ENCODE data around the gene ATP6AP2. TPM values are rescaled to one million over a fixed set of nuclear protein-coding genes. Genes with fewer than 3 reads are reported as not detected.

Gene ATP6AP2, protein sequence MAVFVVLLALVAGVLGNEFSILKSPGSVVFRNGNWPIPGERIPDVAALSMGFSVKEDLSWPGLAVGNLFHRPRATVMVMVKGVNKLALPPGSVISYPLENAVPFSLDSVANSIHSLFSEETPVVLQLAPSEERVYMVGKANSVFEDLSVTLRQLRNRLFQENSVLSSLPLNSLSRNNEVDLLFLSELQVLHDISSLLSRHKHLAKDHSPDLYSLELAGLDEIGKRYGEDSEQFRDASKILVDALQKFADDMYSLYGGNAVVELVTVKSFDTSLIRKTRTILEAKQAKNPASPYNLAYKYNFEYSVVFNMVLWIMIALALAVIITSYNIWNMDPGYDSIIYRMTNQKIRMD
- total RNA-seq = 10 to 100 TPM; 62.3 to 92.0 (median 74.1) TPM
- total RNA-seq (2013) = 80.7 TPM
- 68.4 to 155 (median 100) reads per million in 29 experiments for total RNA-seq

DNA sequence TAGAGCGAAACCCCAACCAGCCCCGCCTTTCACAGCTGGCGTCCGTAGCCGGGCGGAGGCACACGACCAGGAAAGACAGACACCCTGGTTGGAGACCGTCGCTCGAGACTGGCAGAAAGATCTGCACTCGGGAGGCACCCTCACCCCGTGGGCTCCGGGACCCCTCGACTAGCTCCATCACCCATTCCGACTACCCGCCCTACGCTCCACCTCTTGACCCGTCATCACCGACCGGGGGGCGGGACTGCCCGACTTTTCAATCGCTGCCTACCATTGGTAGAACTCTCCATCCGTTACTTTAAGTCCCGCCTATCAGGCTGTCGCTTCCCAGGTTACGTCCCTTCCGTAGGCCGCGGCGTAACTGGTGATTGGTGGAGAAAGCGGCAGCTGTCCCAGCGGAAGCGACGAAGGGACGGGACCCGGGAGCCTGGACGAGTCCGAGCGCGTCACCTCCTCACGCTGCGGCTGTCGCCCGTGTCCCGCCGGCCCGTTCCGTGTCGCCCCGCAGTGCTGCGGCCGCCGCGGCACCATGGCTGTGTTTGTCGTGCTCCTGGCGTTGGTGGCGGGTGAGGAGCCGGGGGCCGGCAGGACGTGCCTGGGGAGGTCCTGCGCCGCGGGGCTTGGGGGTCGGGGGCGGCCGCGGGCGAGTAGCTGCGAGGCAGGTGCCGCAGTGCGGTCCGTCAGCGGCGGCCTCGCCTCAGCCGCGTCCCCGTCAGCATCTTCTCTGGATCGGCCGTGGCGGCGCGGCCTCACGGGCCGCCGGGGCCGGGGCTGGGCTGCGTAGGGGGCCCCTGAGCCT, at the start of gene ATP6AP2:
ATP6AP2 (plus strand) TSS at position 434 of the 799 bp plus-strand sequence; CDS start at position 530, 96 bp downstream.
- ChIA-PET POLR2A (interaction anchor here in 1 of 2 donors (0.6 to 0.7 kb wide), 2 partner anchors 37 to 534 kb away, joined by 3 to 4 read pairs; no protein-coding TSS in a partner anchor), CTCF (interaction anchor here (0.6 to 1.4 kb wide), 4 partner anchors 10 to 753 kb away, joined by 4 to 6 read pairs (median 5); no protein-coding TSS in a partner anchor)
- no peaks in the 10 kb centered on the region for H3K9me3 ChIP-seq
- H3K9me3 Mint-ChIP-seq = no peaks in the 10 kb centered on the region
- no peaks in the 10 kb centered on the region for H3K27me3 ChIP-seq (replicated peaks in 1 of 2; ENCODE audit: control insufficient read depth in 2 of 2, extremely low read depth in 1 of 2, insufficient read depth in 2 of 2, low read length in 1 of 2)
- H3K36me3 ChIP-seq (ENCODE audit: control insufficient read depth in 2 of 2, extremely low read depth in 1 of 2, insufficient read depth in 1 of 2, low read length in 1 of 2) = no peaks in the 10 kb centered on the region
- WGBS (ENCODE audit: insufficient coverage) = 0% methylated on average over 43 of the region's 89 CpGs
- ATAC-seq (replicated peaks in 1 of 4) (peak; percentile 95 to 97 (median 96)), DNase-seq (peak; percentile 71 to 93 (median 84))
- peaks cover 0 to 30% of the 10 kb centered on the region in 2 donors for H3K27me3 Mint-ChIP-seq
- H3K36me3 Mint-ChIP-seq = no peaks in the 10 kb centered on the region
- H3K27ac Mint-ChIP-seq = peak within 1 kb of the TSS; percentile 88 to 93
- peak within 1 kb of the TSS; percentile 76 for H3K27ac ChIP-seq (ENCODE audit: low read length)
- H3K4me3 Mint-ChIP-seq = peak within 1 kb of the TSS; percentile 88 to 94 (median 93)
- H3K4me1 Mint-ChIP-seq = peaks cover 20 to 35% (median 28%) of the 10 kb centered on the region in 3 donors
- H3K4me1 ChIP-seq (ENCODE audit: control insufficient read depth in 1 of 2, extremely low read depth in 1 of 2, insufficient read depth in 2 of 2, low read length in 2 of 2) = peaks cover 2 to 9% of the 10 kb centered on the region in 2 experiments
- H3K4me3 ChIP-seq (ENCODE audit: control insufficient read depth in 1 of 2, extremely low read depth in 1 of 2, low read length in 1 of 2) = peak within 1 kb of the TSS; percentile 67 to 82

DNA sequence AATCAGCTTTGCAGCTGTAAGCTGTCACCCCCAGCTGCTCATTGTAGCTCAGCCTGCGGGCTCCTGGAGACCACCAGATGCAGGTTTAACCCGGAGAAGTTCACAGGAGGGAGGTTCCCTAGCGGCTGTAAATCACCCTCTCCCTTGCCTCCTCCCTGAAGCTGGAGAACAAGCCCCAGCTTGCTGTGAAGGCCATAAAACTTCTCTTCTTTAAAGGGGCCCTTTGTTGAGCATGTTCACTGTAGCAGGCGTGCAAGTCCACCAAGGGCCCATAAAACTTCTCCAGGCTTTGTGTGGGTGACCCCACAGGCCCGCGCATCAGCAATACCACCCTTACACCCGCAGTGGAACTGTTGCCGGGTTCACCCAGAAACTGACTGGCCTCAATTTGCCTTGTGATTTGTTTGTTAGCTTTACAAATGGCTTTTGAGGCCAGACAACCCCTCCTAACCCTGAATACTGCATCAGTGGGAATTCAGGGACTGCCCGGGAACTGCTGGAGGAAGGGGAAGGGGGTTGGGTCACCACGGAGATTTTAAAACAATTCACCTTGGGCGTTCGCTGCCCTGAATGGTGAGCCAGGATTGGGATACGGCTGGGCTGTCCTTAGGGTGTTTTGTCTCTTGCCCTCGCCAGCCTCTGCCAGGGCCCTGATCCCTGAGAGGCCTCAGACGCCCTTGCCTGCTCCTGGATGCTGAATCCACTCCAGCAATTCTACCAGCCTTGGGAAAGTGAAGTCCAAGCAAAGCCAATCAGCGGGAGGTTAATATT, 49.5 kb upstream of the ATP6AP2 start:
- Mint-ChIP-seq H3K9me3 (no peaks in the 10 kb centered on the region), H3K27me3 (peaks cover 0 to 34% of the 10 kb centered on the region in 2 donors), H3K27ac (no peak overlapping the region), H3K4me1 (no peaks in the 10 kb centered on the region), H3K36me3 (no peaks in the 10 kb centered on the region), H3K4me3 (no peak overlapping the region)
- Histone ChIP-seq H3K9me3 (no peaks in the 10 kb centered on the region), H3K4me3 (ENCODE audit: control insufficient read depth in 1 of 2, extremely low read depth in 1 of 2, low read length in 1 of 2) (no peak overlapping the region), H3K27me3 (replicated peaks in 1 of 2; ENCODE audit: control insufficient read depth in 2 of 2, extremely low read depth in 1 of 2, insufficient read depth in 2 of 2, low read length in 1 of 2) (peaks cover 0 to 3% of the 10 kb centered on the region in 2 experiments), H3K4me1 (ENCODE audit: control insufficient read depth in 1 of 2, extremely low read depth in 1 of 2, insufficient read depth in 2 of 2, low read length in 2 of 2) (no peaks in the 10 kb centered on the region), H3K27ac (ENCODE audit: low read length) (no peak overlapping the region), H3K36me3 (ENCODE audit: control insufficient read depth in 2 of 2, extremely low read depth in 1 of 2, insufficient read depth in 1 of 2, low read length in 1 of 2) (no peaks in the 10 kb centered on the region)
- POLR2A ChIA-PET = interaction anchor here in 1 of 2 donors (0.5 kb wide), 1 partner anchor 696 kb away, joined by 3 read pairs; no protein-coding TSS in a partner anchor
- DNase-seq (no peak), ATAC-seq (replicated peaks in 1 of 4) (no peak)
- CTCF ChIA-PET = no interaction called here
- WGBS (ENCODE audit: insufficient coverage) = no CpG with 5 or more reads among the region's 16 CpGs

DNA sequence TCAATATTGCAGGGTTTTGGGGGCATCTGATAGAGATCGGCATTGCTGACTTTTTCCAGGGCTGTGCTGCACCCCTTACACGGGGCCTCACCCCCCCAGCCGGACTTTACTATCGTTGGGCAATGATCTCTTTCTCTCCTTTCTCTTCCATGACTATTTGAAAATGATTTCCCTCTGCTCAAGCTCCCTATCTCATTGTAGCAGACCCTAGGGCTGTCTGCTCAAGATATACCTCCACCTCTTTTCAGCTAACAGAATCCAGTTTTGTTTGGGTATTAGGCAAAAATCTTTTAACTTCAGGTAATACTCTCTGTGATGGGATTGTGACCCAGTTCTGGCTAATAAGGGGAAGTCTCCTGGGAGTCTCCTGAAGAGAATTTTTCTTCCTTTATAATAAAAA, 43.5 kb upstream of the ATP6AP2 start:
- H3K36me3 ChIP-seq (ENCODE audit: control insufficient read depth in 2 of 2, extremely low read depth in 1 of 2, insufficient read depth in 1 of 2, low read length in 1 of 2) = no peaks in the 10 kb centered on the region
- Mint-ChIP-seq H3K27ac (no peak overlapping the region), H3K4me3 (no peak overlapping the region), H3K4me1 (peaks cover 12 to 26% (median 23%) of the 10 kb centered on the region in 3 donors), H3K27me3 (peaks cover 0 to 25% of the 10 kb centered on the region in 2 donors), H3K36me3 (no peaks in the 10 kb centered on the region), H3K9me3 (no peaks in the 10 kb centered on the region)
- ChIA-PET CTCF (no interaction called here), POLR2A (no interaction called here)
- peaks cover 2 to 15% of the 10 kb centered on the region in 2 experiments for H3K4me1 ChIP-seq (ENCODE audit: control insufficient read depth in 1 of 2, extremely low read depth in 1 of 2, insufficient read depth in 2 of 2, low read length in 2 of 2)
- WGBS (ENCODE audit: insufficient coverage) = 92% methylated on average over 4 of the region's 4 CpGs
- no peaks in the 10 kb centered on the region for H3K27me3 ChIP-seq (replicated peaks in 1 of 2; ENCODE audit: control insufficient read depth in 2 of 2, extremely low read depth in 1 of 2, insufficient read depth in 2 of 2, low read length in 1 of 2)
- ATAC-seq (replicated peaks in 1 of 4) (no peak), DNase-seq (no peak)
- no peaks in the 10 kb centered on the region for H3K9me3 ChIP-seq
- no peak overlapping the region for H3K4me3 ChIP-seq (ENCODE audit: control insufficient read depth in 1 of 2, extremely low read depth in 1 of 2, low read length in 1 of 2)
- no peak overlapping the region for H3K27ac ChIP-seq (ENCODE audit: low read length)

DNA sequence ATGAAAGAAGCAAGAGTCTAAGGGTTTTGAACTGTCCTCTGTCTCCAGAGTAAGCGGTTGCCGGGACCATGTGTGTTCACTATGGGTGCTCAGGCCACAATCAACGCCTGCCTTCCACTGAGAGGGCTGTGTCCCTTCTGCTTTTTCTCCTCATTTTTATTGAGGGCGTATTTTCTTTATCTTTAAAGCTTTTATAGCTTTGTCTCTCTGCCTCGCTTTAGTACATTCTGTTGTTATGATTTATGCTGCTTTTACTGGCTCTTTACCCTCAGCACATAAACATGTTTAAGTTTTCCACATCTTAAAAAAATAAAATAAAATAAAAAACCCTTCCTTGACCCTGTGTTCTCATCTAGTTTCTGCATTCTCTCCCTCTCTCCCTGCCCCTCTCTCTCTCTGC, 42.4 kb upstream of the ATP6AP2 start:
- no CpG with 5 or more reads among the region's 5 CpGs for WGBS (ENCODE audit: insufficient coverage)
- no peak overlapping the region for H3K4me3 ChIP-seq (ENCODE audit: control insufficient read depth in 1 of 2, extremely low read depth in 1 of 2, low read length in 1 of 2)
- Mint-ChIP-seq H3K4me1 (peaks cover 12 to 26% (median 23%) of the 10 kb centered on the region in 3 donors), H3K36me3 (no peaks in the 10 kb centered on the region), H3K27me3 (peaks cover 0 to 25% of the 10 kb centered on the region in 2 donors), H3K9me3 (no peaks in the 10 kb centered on the region), H3K27ac (no peak overlapping the region), H3K4me3 (peak overlapping the region in 1 of 3 donors; percentile 55)
- no peaks in the 10 kb centered on the region for H3K27me3 ChIP-seq (replicated peaks in 1 of 2; ENCODE audit: control insufficient read depth in 2 of 2, extremely low read depth in 1 of 2, insufficient read depth in 2 of 2, low read length in 1 of 2)
- no peak for DNase-seq
- peaks cover 2 to 15% of the 10 kb centered on the region in 2 experiments for H3K4me1 ChIP-seq (ENCODE audit: control insufficient read depth in 1 of 2, extremely low read depth in 1 of 2, insufficient read depth in 2 of 2, low read length in 2 of 2)
- no peaks in the 10 kb centered on the region for H3K36me3 ChIP-seq (ENCODE audit: control insufficient read depth in 2 of 2, extremely low read depth in 1 of 2, insufficient read depth in 1 of 2, low read length in 1 of 2)
- H3K9me3 ChIP-seq = no peaks in the 10 kb centered on the region
- CTCF ChIA-PET = interaction anchor here (0.6 to 1.6 kb wide), 5 partner anchors 51 to 807 kb away, joined by 3 to 7 read pairs (median 4); no protein-coding TSS in a partner anchor
- POLR2A ChIA-PET = no interaction called here
- no peak for ATAC-seq (replicated peaks in 1 of 4)
- H3K27ac ChIP-seq (ENCODE audit: low read length) = no peak overlapping the region

DNA sequence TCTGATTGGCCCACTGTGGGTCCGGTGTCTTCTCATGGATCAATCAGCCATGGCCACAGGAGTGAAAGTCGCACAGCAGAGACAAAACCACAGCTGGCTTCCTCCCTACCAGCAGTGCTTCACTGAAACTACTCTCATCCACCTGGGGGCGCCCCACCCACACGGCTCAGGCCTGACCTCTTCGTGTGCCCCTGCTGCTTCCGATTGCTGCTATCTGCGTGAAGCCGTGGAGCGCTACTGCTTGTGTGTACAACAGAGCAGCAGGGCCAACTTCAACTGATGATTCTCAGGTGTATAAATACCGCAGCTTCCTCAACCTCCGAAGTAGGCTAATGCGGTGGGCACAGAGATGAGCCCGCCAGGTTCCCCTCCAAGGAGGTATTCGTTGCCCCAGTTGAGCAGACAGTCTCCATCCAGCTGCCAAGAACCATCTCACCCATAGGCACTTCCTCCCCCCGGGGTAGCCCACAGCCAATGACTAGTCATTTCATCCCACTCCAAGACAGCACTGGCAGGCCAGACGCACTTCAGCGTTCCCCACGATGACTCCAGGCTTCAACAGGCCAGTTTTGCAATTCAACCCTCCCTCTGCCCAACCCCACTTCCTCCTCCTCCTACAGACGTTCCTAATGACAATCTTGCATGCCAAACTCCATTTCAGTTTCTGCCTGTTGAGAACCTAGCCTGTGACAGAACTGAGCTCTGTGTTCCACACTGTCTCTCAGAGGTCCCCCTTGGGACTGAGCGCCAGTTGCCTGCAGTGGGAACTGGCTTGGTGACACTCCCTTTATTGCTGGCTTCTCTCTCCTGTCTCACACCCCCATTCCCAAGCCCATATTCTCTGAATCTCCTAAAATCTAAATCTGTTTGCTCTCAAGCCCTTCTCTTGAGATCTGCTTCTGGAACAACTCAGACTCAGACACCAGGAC, 41.3 kb upstream of the ATP6AP2 start:
- Histone ChIP-seq H3K9me3 (no peaks in the 10 kb centered on the region), H3K4me1 (ENCODE audit: control insufficient read depth in 1 of 2, extremely low read depth in 1 of 2, insufficient read depth in 2 of 2, low read length in 2 of 2) (peaks cover 2 to 18% of the 10 kb centered on the region in 2 experiments), H3K27me3 (replicated peaks in 1 of 2; ENCODE audit: control insufficient read depth in 2 of 2, extremely low read depth in 1 of 2, insufficient read depth in 2 of 2, low read length in 1 of 2) (no peaks in the 10 kb centered on the region), H3K4me3 (ENCODE audit: control insufficient read depth in 1 of 2, extremely low read depth in 1 of 2, low read length in 1 of 2) (no peak overlapping the region), H3K36me3 (ENCODE audit: control insufficient read depth in 2 of 2, extremely low read depth in 1 of 2, insufficient read depth in 1 of 2, low read length in 1 of 2) (no peaks in the 10 kb centered on the region), H3K27ac (ENCODE audit: low read length) (no peak overlapping the region)
- POLR2A ChIA-PET = interaction anchor here (0.5 to 0.6 kb wide), 2 partner anchors 581 to 631 kb away, joined by 3 to 6 read pairs; no protein-coding TSS in a partner anchor
- Mint-ChIP-seq H3K4me1 (peaks cover 18 to 33% (median 25%) of the 10 kb centered on the region in 3 donors), H3K27me3 (peaks cover 0 to 25% of the 10 kb centered on the region in 2 donors), H3K4me3 (peak overlapping the region; percentile 22 to 55 (median 46)), H3K36me3 (no peaks in the 10 kb centered on the region), H3K9me3 (no peaks in the 10 kb centered on the region), H3K27ac (peak overlapping the region; percentile 65 to 69)
- WGBS (ENCODE audit: insufficient coverage) = 21% methylated on average over 18 of the region's 20 CpGs
- CTCF ChIA-PET = interaction anchor here (0.6 to 1.6 kb wide), 7 partner anchors 15 to 808 kb away, joined by 3 to 7 read pairs (median 3); no protein-coding TSS in a partner anchor
- DNase-seq (peak; percentile 41 to 84 (median 71)), ATAC-seq (replicated peaks in 1 of 4) (peak; percentile 90 to 96 (median 94))

All from T-cell (primary cell).